Mesenteric fat pad (tissue), 1 donor: ENCODE results near the gene SPOCK1. TPM values are rescaled to one million over a fixed set of nuclear protein-coding genes. Genes with fewer than 3 reads are reported as not detected.

Experiments
- DNase-seq: peaks from one replicate; pipeline ENCODE4 v3.0.0-alpha.2; 2020; ENCODE audit warnings: low spot score
- total RNA-seq: library from RNA; stranded (reverse); fragmentation: NEBNext Ultra II Directional; extraction: Animal tissue kit (Norgen Biotek cat#: 25700); gene quantifications from one replicate; pipeline ENCODE4 v1.2.1, GENCODE V29; 2021
- donor health status: DM: yes; HTN: yes; CAD: no.

The SPOCK1 gene
- total RNA-seq, 1 donor from 2014 or later, result 59.8 TPM

GRCh38 chr5:137333475-137333874 is 165.7 kb downstream of the SPOCK1 start:
- DNase-seq, result no peak

GRCh38 chr5:137332296-137332695 is 166.8 kb downstream of the SPOCK1 start:
- no peak for DNase-seq

- no peak for DNase-seq
Measured at GRCh38 chr5:137329586-137330296, 169.4 kb downstream of the SPOCK1 start.

GRCh38 chr5:137328991-137329390 is 170.1 kb downstream of the SPOCK1 start:
- no peak for DNase-seq

GRCh38 chr5:137328463-137328862 is 170.7 kb downstream of the SPOCK1 start:
- DNase-seq, result no peak

- no peak for DNase-seq
Measured at GRCh38 chr5:137325721-137326120, 173.4 kb downstream of the SPOCK1 start.

GRCh38 chr5:137320056-137321045 is 178.8 kb downstream of the SPOCK1 start:
- DNase-seq, result no peak

- no peak for DNase-seq
Measured at GRCh38 chr5:137318027-137318426, 181.1 kb downstream of the SPOCK1 start.

GRCh38 chr5:137316346-137316736 is 182.8 kb downstream of the SPOCK1 start:
- no peak for DNase-seq

- no peak for DNase-seq
Measured at GRCh38 chr5:137315534-137316345, 183.4 kb downstream of the SPOCK1 start.

GRCh38 chr5:137315109-137315508 is 184.0 kb downstream of the SPOCK1 start:
- DNase-seq, result no peak

GRCh38 chr5:137313526-137314175 is 185.5 kb downstream of the SPOCK1 start:
- DNase-seq, result no peak

GRCh38 chr5:137312011-137312410 is 187.1 kb downstream of the SPOCK1 start:
- no peak for DNase-seq

- no peak for DNase-seq
Measured at GRCh38 chr5:137310051-137310730, 188.9 kb downstream of the SPOCK1 start.

GRCh38 chr5:137309290-137309689 is 189.8 kb downstream of the SPOCK1 start:
- no peak for DNase-seq

GRCh38 chr5:137308311-137308710 is 190.8 kb downstream of the SPOCK1 start:
- DNase-seq, result no peak

- no peak for DNase-seq
Measured at GRCh38 chr5:137306903-137307302, 192.2 kb downstream of the SPOCK1 start.

- no peak for DNase-seq
Measured at GRCh38 chr5:137305971-137306602, 193.0 kb downstream of the SPOCK1 start.

GRCh38 chr5:137304226-137304874 is 194.8 kb downstream of the SPOCK1 start:
- no peak for DNase-seq
